GM21528 (cell line): ENCODE data around the gene TBX10.
A peak's percentile ranks its signal among the peaks of the same experiment; 100 is the strongest.

ENCODE experiments used
- ATAC-seq: cut with Tn5 transposase; IDR thresholded peaks from one replicate; pipeline ENCODE4 v1.9.1; 2021; ENCODE audit warnings: mild to moderate bottlenecking, moderate library complexity; ENCODE audit not compliant: unreplicated experiment, low FRiP score

TBX10 gene

DNA sequence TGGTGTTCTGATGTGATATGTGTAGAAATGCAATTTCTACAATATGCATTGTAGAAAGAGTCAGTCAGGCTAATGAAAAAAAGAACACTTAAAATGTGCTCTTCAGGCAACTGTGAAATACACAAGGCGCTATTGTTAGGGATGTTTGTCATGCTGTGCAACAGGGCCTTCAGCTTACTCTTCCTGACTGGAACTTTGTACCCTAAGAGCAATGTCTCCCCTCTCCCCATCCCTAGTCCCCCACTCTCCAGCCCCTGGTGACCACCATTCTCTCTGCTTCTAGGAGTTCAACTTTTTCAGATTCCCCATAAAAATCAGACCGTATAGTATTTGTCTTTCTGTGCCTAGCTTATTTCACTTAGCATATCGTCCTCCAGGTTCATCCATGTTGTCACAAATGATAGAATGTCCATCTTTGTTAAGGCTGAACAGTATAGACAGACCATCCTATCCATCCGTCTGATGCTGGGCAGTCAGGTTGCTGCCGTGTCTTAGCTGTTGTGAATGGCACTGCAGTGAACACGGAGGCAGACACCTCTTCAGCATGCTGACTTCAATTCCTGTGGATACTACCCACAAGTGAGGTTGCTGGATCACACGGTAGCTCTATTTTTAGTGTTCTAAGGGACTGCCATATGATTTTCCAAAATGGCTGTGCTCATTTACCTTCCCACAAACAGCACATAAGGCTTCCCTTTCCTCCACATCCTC, 22.2 kb downstream of the TBX10 start:
- ATAC-seq: no peak

GRCh38 chr11:67616431-67617242, 22.9 kb downstream of the TBX10 start:
- ATAC-seq: no peak

DNA sequence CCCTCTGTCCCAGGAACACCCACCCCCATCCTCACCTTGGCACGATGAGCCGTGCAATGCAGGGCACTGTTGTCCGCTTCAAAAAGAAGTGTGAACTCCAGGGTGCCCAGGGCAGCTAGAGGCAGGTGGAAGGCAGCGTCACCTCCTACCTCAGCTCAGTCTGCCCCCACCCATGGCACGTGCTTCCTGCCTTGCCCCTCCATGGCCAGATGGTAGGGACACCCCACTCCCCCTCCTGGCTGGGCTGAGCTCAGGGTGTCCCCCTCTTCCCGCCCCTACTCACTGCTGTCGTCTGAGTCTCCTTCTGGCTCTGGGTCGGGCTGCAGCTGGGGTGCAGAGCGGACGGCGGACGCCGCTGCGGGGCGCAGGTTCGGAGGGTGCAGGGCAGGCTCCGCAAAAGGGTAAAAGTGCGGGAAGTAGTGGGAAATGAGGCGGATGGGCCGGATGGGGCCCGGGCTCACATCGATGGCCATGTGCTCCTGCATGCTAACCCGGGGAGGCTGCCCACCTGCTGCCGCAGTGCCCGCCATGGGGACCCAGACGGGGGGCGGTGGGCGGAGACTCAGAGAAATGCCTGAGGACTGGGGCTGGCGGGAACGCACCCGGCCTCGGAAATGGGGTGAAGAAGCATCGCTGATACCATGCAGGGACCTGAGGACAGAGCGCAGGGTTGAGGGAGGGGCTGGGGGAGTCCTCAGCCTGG, 23.7 kb downstream of the TBX10 start:
- ATAC-seq: no peak

- ATAC-seq: peak; percentile 2
Measured at GRCh38 chr11:67614730-67615714, 24.5 kb downstream of the TBX10 start.

DNA sequence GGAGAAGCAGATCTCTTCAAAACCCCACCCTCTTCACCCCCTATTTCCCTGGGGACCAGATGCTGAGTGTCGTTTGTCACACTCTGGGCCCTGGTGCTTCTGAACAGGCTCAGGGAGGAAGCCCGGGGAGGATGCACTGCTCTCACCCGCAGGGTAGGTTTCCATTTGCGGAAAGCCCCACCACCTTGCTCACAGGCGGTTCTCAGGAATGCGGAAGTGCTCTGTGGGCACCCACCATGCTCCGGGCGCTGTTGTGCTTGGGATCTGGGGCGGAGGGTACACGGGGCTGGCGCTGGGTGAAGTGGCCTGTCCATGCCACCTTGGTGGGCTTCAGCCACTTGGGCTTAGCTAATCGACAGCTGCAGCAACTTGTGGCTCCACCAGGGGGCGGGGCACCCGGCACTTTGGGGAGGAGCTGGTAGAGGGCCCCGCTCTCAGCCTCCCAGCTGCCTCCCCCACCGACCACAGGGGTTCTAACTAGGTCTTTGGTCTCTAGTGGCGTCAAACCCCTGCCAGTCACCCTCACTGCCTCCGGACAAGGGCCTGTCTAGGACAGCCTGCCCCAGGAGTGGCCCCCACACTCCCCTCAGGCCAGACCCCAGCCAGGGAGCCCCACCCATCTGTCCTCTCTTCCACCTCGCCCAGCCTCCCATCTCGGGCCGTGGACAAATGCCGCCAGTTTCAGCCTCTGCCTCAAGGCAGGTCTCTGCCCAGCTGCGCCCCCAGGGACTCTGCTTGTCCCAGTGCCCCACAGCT, 25.4 kb downstream of the TBX10 start:
- ATAC-seq: peak; percentile 73

- ATAC-seq: no peak
Measured at GRCh38 chr11:67613313-67613959, 26.1 kb downstream of the TBX10 start.

DNA sequence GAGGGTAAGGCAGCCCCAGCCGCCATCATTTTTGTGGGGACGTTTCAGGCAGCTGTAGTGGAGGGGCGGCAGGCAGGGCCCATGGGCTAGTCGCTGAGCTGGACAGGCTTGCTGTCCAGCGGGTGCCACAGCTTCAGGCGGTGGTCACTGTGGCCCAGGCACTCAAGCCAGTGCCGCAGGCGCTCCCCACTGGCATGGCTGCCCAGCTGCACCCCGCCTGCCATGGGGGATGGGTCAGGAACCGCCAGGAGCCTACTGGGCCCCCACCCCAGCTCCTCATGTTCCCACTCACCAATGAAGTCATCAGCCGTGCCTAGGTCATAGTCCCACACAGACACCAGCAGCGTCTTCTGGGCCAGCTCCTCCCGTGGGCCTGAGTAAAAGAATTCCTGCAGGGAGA, 26.8 kb downstream of the TBX10 start:
- no peak for ATAC-seq

DNA sequence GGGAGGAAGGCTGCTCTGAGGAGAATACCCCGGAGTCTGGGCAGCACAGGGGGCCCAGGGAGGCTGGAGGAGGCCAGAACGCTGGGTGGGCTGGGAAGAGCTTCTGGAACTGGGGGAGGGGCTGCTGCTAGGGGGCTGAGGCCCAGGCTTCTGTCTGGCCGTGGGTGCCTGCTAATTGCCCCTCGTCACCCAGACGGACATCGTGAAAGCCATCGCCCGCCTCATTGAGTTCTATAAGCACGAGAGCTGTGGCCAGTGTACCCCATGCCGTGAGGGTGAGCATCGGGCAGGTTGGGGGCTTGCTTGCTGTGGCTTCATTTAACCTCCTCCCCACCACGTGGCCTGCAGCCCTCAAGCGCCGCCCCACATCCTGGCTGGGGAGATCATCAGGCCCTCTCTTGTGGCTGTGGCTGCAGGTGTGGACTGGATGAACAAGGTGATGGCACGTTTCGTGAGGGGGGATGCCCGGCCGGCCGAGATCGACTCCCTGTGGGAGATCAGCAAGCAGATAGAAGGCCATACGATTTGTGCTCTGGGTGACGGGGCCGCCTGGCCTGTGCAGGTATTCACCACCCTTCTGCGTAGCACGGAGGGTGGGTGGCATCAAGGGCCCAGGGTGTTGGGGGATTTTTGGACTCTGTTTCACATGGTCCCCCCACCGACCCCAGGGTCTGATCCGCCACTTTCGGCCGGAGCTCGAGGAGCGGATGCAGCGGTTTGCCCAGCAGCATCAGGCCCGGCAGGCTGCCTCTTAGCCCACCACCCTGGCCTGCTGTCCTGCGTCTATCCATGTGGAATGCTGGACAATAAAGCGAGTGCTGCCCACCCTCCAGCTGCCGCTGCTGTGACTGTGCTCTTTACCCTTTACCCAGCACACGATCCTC, 27.6 kb downstream of the TBX10 start:
- ATAC-seq: no peak

DNA sequence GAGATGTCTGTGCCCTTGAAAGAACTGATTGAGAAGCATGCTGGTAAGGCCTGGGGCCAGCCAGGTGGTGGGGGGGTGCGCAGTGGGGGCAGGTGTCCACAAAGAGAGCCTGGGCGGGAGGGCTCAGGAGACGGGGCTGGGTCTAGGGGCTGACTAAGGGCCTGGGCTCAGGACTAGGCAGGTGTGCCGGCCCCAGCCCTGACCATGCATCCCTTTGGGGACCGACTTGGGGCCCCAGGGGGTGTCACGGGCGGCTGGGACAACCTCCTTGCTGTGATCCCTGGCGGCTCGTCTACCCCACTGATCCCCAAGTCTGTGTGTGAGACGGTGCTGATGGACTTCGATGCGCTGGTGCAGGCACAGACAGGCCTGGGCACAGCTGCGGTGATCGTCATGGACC, 28.4 kb downstream of the TBX10 start:
- no peak for ATAC-seq

- no peak for ATAC-seq
Measured at GRCh38 chr11:67610302-67610868, 29.2 kb downstream of the TBX10 start.

DNA sequence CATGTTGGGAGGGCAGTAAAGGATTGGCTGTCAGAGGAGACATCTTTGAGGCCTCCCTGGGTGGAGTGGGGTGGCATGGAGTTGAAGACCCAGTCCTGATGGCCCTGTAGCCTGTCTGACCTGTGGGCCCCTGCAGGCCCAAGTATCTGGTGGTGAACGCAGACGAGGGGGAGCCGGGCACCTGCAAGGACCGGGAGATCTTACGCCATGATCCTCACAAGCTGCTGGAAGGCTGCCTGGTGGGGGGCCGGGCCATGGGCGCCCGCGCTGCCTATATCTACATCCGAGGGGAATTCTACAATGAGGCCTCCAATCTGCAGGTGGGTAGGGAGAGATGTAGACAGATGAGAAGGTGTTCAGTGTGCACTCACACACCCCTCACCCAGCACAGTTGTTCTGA, 30.2 kb downstream of the TBX10 start:
- no peak for ATAC-seq

GRCh38 chr11:67608486-67608885, 31.1 kb downstream of the TBX10 start:
- no peak for ATAC-seq

GRCh38 chr11:67607507-67607906, 32.1 kb downstream of the TBX10 start:
- no peak for ATAC-seq

GRCh38 chr11:67606492-67607295, 32.9 kb downstream of the TBX10 start, which contains the start of gene NDUFV1:
TSS of gene NDUFV1 (plus strand) at chr11:67606936. CDS start at chr11:67607005, 69 bp downstream.
- ATAC-seq: peak; percentile 79

GRCh38 chr11:67606093-67606491, 33.5 kb downstream of the TBX10 start:
- no peak for ATAC-seq

- ATAC-seq: no peak
Measured at GRCh38 chr11:67605231-67606011, 34.1 kb downstream of the TBX10 start.
